ENCODE results near the gene CD276. TPM values are rescaled to one million over a fixed set of nuclear protein-coding genes. Genes with fewer than 3 reads are reported as not detected.
"Not testable (repeated sequence)": the region's sequence is repeated elsewhere in the genome, so short reads cannot be mapped to it uniquely, and the experiment has no call there.

CD276 gene
- total RNA-seq, result 94.4 and 106 TPM in 2 replicates
- polyA plus RNA-seq, result 178 and 222 TPM in 2 replicates

- TF ChIP-seq EZH2phosphoT487 (IDR thresholded peaks at IDR 0.05; ENCODE audit: low read depth, severe bottlenecking, unreplicated experiment) (no peak), EZH2 (IDR thresholded peaks at IDR 0.05; ENCODE audit: borderline replicate concordance) (no peak), CTCF (IDR thresholded peaks at IDR 0.05; ENCODE audit: poor library complexity) (no peak)
- Histone ChIP-seq H3K4me2 (peak within 1 kb of the TSS; percentile 96), H3K9me2 (replicated peaks; ENCODE audit: insufficient read depth) (no peaks in the 10 kb centered on the region), H3K4me3 (peak within 1 kb of the TSS; percentile 99), H3K9me3 (ENCODE audit: low read depth) (no peaks in the 10 kb centered on the region), H3K36me3 (replicated peaks; ENCODE audit: insufficient read depth, low read depth) (no peaks in the 10 kb centered on the region), H4K20me1 (ENCODE audit: insufficient read depth, poor library complexity, severe bottlenecking) (peaks cover 33% of the 10 kb centered on the region), H3K27ac (peak within 1 kb of the TSS; percentile 98), H2AFZ (peak within 1 kb of the TSS; percentile 42), H3K79me2 (peaks cover 46% of the 10 kb centered on the region), H3K4me1 (ENCODE audit: insufficient read depth) (peaks cover 37% of the 10 kb centered on the region), H3K27me3 (no peaks in the 10 kb centered on the region)
- peak; percentile 89 for DNase-seq (ENCODE audit: low spot score)
- WGBS (ENCODE audit: low lambda C conversion rate, missing lambda C conversion rate), result 1% methylated on average over 33 of the region's 69 CpGs
These were observed at the start of gene CD276 for GRCh38 chr15:73683777-73684580. Gene CD276 (plus strand): TSS chr15:73684383. CDS start chr15:73699640, 15,257 bp downstream.

- WGBS (ENCODE audit: low lambda C conversion rate, missing lambda C conversion rate), result 28% methylated on average over 2 of the region's 2 CpGs
- Histone ChIP-seq H3K27me3 (no peaks in the 10 kb centered on the region), H3K4me3 (no peak overlapping the region), H3K27ac (peak overlapping the region; percentile 51), H3K79me2 (peaks cover 3% of the 10 kb centered on the region), H3K4me1 (ENCODE audit: insufficient read depth) (peaks cover 13% of the 10 kb centered on the region), H2AFZ (no peak overlapping the region), H4K20me1 (ENCODE audit: insufficient read depth, poor library complexity, severe bottlenecking) (no peaks in the 10 kb centered on the region), H3K9me2 (replicated peaks; ENCODE audit: insufficient read depth) (no peaks in the 10 kb centered on the region), H3K4me2 (no peak overlapping the region), H3K36me3 (replicated peaks; ENCODE audit: insufficient read depth, low read depth) (no peaks in the 10 kb centered on the region), H3K9me3 (ENCODE audit: low read depth) (no peaks in the 10 kb centered on the region)
- DNase-seq (ENCODE audit: low spot score), result peak; percentile 51
- TF ChIP-seq EZH2phosphoT487 (IDR thresholded peaks at IDR 0.05; ENCODE audit: low read depth, severe bottlenecking, unreplicated experiment) (no peak), CTCF (IDR thresholded peaks at IDR 0.05; ENCODE audit: poor library complexity) (no peak), EZH2 (IDR thresholded peaks at IDR 0.05; ENCODE audit: borderline replicate concordance) (no peak)
These were observed 46.7 kb upstream of the CD276 start for GRCh38 chr15:73637527-73637926.

GRCh38 chr15:73639464-73639863, 44.7 kb upstream of the CD276 start:
- WGBS (ENCODE audit: low lambda C conversion rate, missing lambda C conversion rate), result 76% methylated on average over 5 of the region's 5 CpGs
- not testable (repeated sequence) for H3K4me3 ChIP-seq; H3K4me1 ChIP-seq (ENCODE audit: insufficient read depth); H3K79me2 ChIP-seq; H3K9me2 ChIP-seq (replicated peaks; ENCODE audit: insufficient read depth); H3K9me3 ChIP-seq (ENCODE audit: low read depth); DNase-seq (ENCODE audit: low spot score); H3K27me3 ChIP-seq; H3K27ac ChIP-seq; H4K20me1 ChIP-seq (ENCODE audit: insufficient read depth, poor library complexity, severe bottlenecking); H2AFZ ChIP-seq; H3K36me3 ChIP-seq (replicated peaks; ENCODE audit: insufficient read depth, low read depth); H3K4me2 ChIP-seq

- H2AFZ ChIP-seq, result no peak overlapping the region
These were observed 36.7 kb upstream of the CD276 start for GRCh38 chr15:73647259-73648013.

More at GRCh38 chr15:73647259-73648013, 36.7 kb upstream of the CD276 start:
- TF ChIP-seq EZH2 (IDR thresholded peaks at IDR 0.05; ENCODE audit: borderline replicate concordance) (no peak), CTCF (IDR thresholded peaks at IDR 0.05; ENCODE audit: poor library complexity) (no peak), EZH2phosphoT487 (IDR thresholded peaks at IDR 0.05; ENCODE audit: low read depth, severe bottlenecking, unreplicated experiment) (no peak)
- no peaks in the 10 kb centered on the region for H3K79me2 ChIP-seq
- H3K4me3 ChIP-seq, result no peak overlapping the region
- H3K36me3 ChIP-seq (replicated peaks; ENCODE audit: insufficient read depth, low read depth), result no peaks in the 10 kb centered on the region
- peak; percentile 25 for DNase-seq (ENCODE audit: low spot score)
- 57% methylated on average over 6 of the region's 6 CpGs for WGBS (ENCODE audit: low lambda C conversion rate, missing lambda C conversion rate)
- no peak overlapping the region for H3K4me2 ChIP-seq
- no peaks in the 10 kb centered on the region for H3K27me3 ChIP-seq
- H3K9me2 ChIP-seq (replicated peaks; ENCODE audit: insufficient read depth), result no peaks in the 10 kb centered on the region
- H3K9me3 ChIP-seq (ENCODE audit: low read depth), result no peaks in the 10 kb centered on the region
- H4K20me1 ChIP-seq (ENCODE audit: insufficient read depth, poor library complexity, severe bottlenecking), result no peaks in the 10 kb centered on the region
- H3K4me1 ChIP-seq (ENCODE audit: insufficient read depth), result no peaks in the 10 kb centered on the region
- no peak overlapping the region for H3K27ac ChIP-seq
